Mesenchymal stem cell (in vitro differentiated cells and primary cell): Measurements from ENCODE around the gene RSBN1.

ENCODE experiments used
- DNase-seq: peaks from one replicate; pipeline ENCODE4 v3.0.0-alpha.2; 2013
- H2AFZ ChIP-seq: one replicate; pipeline ENCODE4 v1.6.1; 2013; ENCODE audit warnings: low read depth, mild to moderate bottlenecking, control low read depth, inconsistent platforms, low read length, moderate library complexity
- H2AK5ac ChIP-seq: 2 replicates; pipeline ENCODE4 v1.6.1; 2013; ENCODE audit warnings: low read length, moderate library complexity, mild to moderate bottlenecking, inconsistent platforms; ENCODE audit not compliant: severe bottlenecking
- H2BK120ac ChIP-seq: one replicate; pipeline ENCODE4 v1.6.1; 2013; ENCODE audit warnings: low read depth, mild to moderate bottlenecking, inconsistent platforms, low read length, moderate library complexity
- H2BK12ac ChIP-seq, 2 experiments: one replicate each; pipeline ENCODE4 v1.6.1; 2013; ENCODE audit warnings: inconsistent platforms in 2 of 2, low read length in 2 of 2, mild to moderate bottlenecking in 2 of 2, moderate library complexity in 2 of 2, control low read depth in 1 of 2
- H2BK15ac ChIP-seq: one replicate; pipeline ENCODE4 v1.6.1; 2013; ENCODE audit warnings: mild to moderate bottlenecking, low read depth, inconsistent platforms; ENCODE audit not compliant: poor library complexity, severe bottlenecking
- H2BK5ac ChIP-seq: 2 replicates; pipeline ENCODE4 v1.6.1; 2013; ENCODE audit warnings: low read depth, mild to moderate bottlenecking, low read length, control low read depth, inconsistent platforms; ENCODE audit not compliant: poor library complexity, severe bottlenecking
- H3K14ac ChIP-seq, 2 experiments: one replicate each; pipeline ENCODE4 v1.6.1; 2013; ENCODE audit warnings: inconsistent platforms in 2 of 2, low read length in 2 of 2, control low read depth in 1 of 2, mild to moderate bottlenecking in 1 of 2, moderate library complexity in 1 of 2
- H3K18ac ChIP-seq, 2 experiments: one replicate each; pipeline ENCODE4 v1.6.1; 2013; ENCODE audit warnings: inconsistent platforms in 2 of 2, low read length in 2 of 2, control low read depth in 1 of 2, low read depth in 1 of 2, mild to moderate bottlenecking in 1 of 2
- H3K23ac ChIP-seq, 2 experiments: one replicate each; pipeline ENCODE4 v1.6.1; 2013; ENCODE audit warnings: inconsistent platforms in 2 of 2, low read length in 2 of 2, mild to moderate bottlenecking in 2 of 2, moderate library complexity in 2 of 2, control low read depth in 1 of 2
- H3K27ac ChIP-seq: 2 replicates; pipeline ENCODE4 v1.5.1; 2013; ENCODE audit warnings: mild to moderate bottlenecking, moderate library complexity, low read length, control low read depth, inconsistent platforms; ENCODE audit not compliant: poor library complexity, severe bottlenecking
- H3K27me3 ChIP-seq, 2 experiments: 2 replicates each; pipeline versions ENCODE4 v1.6.1 to v1.7.0; 2013; ENCODE audit warnings: low read length in 2 of 2, mild to moderate bottlenecking in 2 of 2, moderate library complexity in 2 of 2, control low read depth in 1 of 2, inconsistent platforms in 1 of 2; ENCODE audit not compliant: control insufficient read depth in 1 of 2, insufficient read depth in 1 of 2
- H3K36me3 ChIP-seq, 2 experiments: 2 replicates each; pipeline versions ENCODE4 v1.6.1 to v1.7.0; 2013; ENCODE audit warnings: low read length in 2 of 2, control low read depth in 1 of 2, inconsistent platforms in 1 of 2, low read depth in 1 of 2, mild to moderate bottlenecking in 1 of 2; ENCODE audit not compliant: insufficient read depth in 2 of 2, control insufficient read depth in 1 of 2
- H3K4ac ChIP-seq, 2 experiments: one replicate each; pipeline ENCODE4 v1.6.1; 2013; ENCODE audit warnings: inconsistent platforms in 2 of 2, low read length in 2 of 2, mild to moderate bottlenecking in 2 of 2, moderate library complexity in 2 of 2, control low read depth in 1 of 2, low read depth in 1 of 2
- H3K4me1 ChIP-seq: 2 replicates; pipeline ENCODE4 v1.6.1; 2013; ENCODE audit warnings: low read depth, low read length, control low read depth; ENCODE audit not compliant: control insufficient read depth, insufficient read depth
- H3K4me2 ChIP-seq: 2 replicates; pipeline ENCODE4 v1.6.1; 2013; ENCODE audit warnings: low read length, mild to moderate bottlenecking, inconsistent platforms; ENCODE audit not compliant: poor library complexity, severe bottlenecking
- H3K4me3 ChIP-seq, 2 experiments: 2 replicates each; pipeline versions ENCODE4 v1.5.1 to v1.7.0; 2013; ENCODE audit warnings: low read length in 2 of 2, mild to moderate bottlenecking in 2 of 2, control low read depth in 1 of 2, low read depth in 1 of 2; ENCODE audit not compliant: insufficient read depth in 1 of 2
- H3K79me1 ChIP-seq: replicated peaks from 2 replicates; pipeline ENCODE4 v1.6.1; 2013; ENCODE audit warnings: mild to moderate bottlenecking, control low read depth, low read length, inconsistent platforms; ENCODE audit not compliant: poor library complexity, severe bottlenecking
- H3K9ac ChIP-seq: 2 replicates; pipeline ENCODE4 v1.7.0; 2013; ENCODE audit warnings: mild to moderate bottlenecking, low read length, moderate library complexity
- H3K9me3 ChIP-seq: 2 replicates; pipeline ENCODE4 v1.7.0; 2013; ENCODE audit warnings: mild to moderate bottlenecking, low read length; ENCODE audit not compliant: control insufficient read depth
- H4K8ac ChIP-seq: one replicate; pipeline ENCODE4 v1.6.1; 2013; ENCODE audit warnings: inconsistent platforms, mild to moderate bottlenecking, low read length, moderate library complexity
- H4K91ac ChIP-seq: one replicate; pipeline ENCODE4 v1.6.1; 2013; ENCODE audit warnings: mild to moderate bottlenecking, low read length, inconsistent platforms
- WGBS: methylation state at CpG from one replicate; pipeline ENCODE4 v1.1.7; 2013; ENCODE audit warnings: mixed read lengths; 5-methylcytosine and 5-hydroxymethylcytosine counted together

Gene RSBN1

DNA sequence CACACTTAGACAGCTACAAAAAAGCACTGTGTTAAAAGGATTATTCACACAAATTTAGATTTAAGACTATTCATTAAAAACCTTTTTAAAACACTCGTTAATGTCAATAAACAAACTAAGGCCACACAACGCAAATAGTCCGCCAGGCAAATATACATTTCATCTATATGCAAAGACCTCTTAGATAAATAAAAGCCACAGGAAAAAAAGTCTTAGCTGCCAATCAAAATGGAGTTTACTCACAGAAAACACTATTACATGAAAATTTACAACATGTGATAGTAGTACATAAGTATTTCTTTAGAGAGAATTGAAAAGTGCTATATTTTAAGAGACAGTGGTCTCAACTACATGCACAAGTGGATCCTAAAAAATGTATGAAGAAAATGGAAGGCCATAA is 50.3 kb downstream of the RSBN1 start:
- Histone ChIP-seq H3K18ac (no peak overlapping the region), H2AFZ (no peak overlapping the region), H3K4ac (no peak overlapping the region), H4K8ac (no peak overlapping the region), H2BK15ac (no peak overlapping the region), H3K36me3 (peaks cover 0 to 28% of the 10 kb centered on the region in 2 experiments), H3K4me3 (no peak overlapping the region), H2BK12ac (no peak overlapping the region), H3K27ac (no peak overlapping the region), H2BK5ac (no peak overlapping the region), H2BK120ac (no peak overlapping the region), H3K9me3 (no peaks in the 10 kb centered on the region), H3K79me1 (peaks cover 4% of the 10 kb centered on the region), H3K4me1 (peaks cover 4% of the 10 kb centered on the region), H4K91ac (no peak overlapping the region), H3K9ac (no peak overlapping the region), H2AK5ac (no peak overlapping the region), H3K23ac (no peak overlapping the region), H3K4me2 (no peak overlapping the region), H3K14ac (no peak overlapping the region), H3K27me3 (no peaks in the 10 kb centered on the region)
- DNase-seq, result no peak
- 88% methylated on average over 3 of the region's 3 CpGs for WGBS

DNA sequence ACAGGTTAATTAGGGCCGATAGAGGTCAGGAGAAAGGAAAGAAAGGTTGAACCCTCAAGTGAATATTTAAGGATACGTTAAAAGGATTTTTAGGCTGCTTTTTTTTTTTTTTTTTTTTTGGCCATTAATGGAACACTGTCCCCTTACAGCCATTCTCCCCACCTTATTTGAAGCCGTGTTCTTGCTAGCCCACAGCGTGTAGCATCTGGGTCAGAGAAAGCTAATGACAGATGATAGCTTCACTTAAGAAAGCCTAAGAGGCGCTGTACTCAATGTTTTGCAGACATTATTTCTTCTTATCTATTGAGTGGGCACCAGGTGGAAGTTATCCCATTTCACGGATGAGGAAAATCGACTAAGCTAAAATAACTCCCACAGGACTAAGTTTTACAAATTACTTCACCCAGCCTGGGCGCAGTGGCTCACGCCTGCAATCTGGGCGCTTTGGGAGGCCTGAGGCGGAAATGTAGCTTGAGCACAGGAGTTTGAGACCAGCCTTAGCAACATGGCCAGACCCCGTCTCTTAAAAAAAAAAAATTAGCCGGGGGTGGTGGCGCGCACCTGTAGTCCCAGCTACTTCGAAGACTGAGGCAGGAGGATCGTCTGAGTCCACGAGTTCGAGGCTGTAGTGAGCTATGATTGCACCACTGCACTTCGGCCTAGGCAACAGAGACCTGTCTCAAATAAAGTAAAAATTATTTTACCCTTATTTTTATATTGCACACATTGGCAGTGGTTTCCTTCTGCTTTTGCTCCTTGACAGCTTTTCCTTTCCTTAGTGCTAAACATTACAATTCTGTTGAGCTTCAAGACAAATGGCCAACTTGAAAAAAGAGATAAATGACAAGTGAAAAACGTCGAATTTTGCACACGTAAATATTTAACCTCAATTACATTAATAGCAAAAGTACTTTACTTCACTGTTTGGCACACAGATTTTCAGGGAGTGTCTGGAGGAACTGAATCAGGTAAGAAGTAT is 51.9 kb downstream of the RSBN1 start:
- Histone ChIP-seq H3K79me1 (peaks cover 3% of the 10 kb centered on the region), H3K27ac (peak overlapping the region; percentile 89), H4K91ac (no peak overlapping the region), H2AFZ (no peak overlapping the region), H2BK120ac (no peak overlapping the region), H2BK12ac (no peak overlapping the region), H3K9me3 (no peaks in the 10 kb centered on the region), H4K8ac (peak overlapping the region; percentile 67), H3K27me3 (no peaks in the 10 kb centered on the region), H3K4me3 (peak overlapping the region in 1 of 2 experiments; percentile 93), H3K4me2 (peak overlapping the region; percentile 72), H3K36me3 (peaks cover 0 to 15% of the 10 kb centered on the region in 2 experiments), H3K18ac (peak overlapping the region in 1 of 2 experiments; percentile 81), H2BK15ac (no peak overlapping the region), H3K23ac (no peak overlapping the region), H3K4me1 (peaks cover 5% of the 10 kb centered on the region), H2AK5ac (no peak overlapping the region), H3K14ac (no peak overlapping the region), H2BK5ac (no peak overlapping the region), H3K9ac (peak overlapping the region; percentile 100), H3K4ac (no peak overlapping the region)
- 85% methylated on average over 19 of the region's 23 CpGs for WGBS
- no peak for DNase-seq

DNA sequence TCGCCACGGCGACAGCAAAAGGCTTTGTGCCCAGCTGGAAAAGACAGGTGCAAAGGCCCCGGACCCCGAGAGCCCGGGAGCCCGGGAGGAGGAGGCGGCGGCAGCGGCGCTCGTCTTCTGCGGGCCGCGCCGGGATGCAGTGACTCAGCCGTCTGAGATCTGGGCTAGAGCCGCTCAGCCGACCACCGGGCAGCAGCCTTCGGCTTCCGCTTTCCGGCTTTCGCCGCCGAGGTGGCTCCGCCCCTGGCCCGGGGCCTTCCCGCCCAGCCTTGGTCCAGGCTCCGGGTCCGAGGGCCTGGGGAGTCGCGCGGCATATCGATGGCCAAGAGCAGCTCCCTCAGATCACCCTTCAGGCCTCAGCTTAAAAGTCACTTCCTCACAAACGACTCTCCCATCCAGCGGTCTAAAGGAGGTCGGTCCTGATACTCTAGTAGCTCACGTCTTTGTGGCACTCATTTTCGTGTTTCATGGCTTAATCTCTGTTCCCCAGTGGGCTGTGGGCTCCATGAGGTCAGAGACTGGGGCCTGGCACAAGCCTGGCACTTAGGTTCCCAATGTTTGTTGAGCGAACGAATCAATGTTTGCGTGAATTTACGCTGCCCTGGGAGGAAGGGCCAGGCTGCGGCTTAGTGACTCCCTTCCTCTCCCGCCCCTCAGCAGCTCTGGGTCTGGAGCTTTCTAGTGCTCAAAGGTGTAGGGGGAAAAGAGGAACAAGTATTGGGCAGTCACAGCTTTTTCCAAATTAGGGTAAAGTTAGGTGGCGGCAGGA is 52.8 kb downstream of the RSBN1 start, which contains the start of gene PHTF1:
Gene PHTF1 (minus strand): TSS at position 154 of the 769 bp plus-strand sequence. CDS start 783 bp downstream, outside the sequence.
- Histone ChIP-seq H3K27ac (peak within 1 kb of the TSS; percentile 96), H4K91ac (peak within 1 kb of the TSS; percentile 34), H3K4me3 (peak within 1 kb of the TSS; percentile 93 to 98), H3K79me1 (peaks cover 3% of the 10 kb centered on the region), H2AK5ac (no peak within 1 kb of the TSS), H3K18ac (peak within 1 kb of the TSS; percentile 81 to 97), H2BK120ac (peak within 1 kb of the TSS; percentile 11), H3K27me3 (no peaks in the 10 kb centered on the region), H3K9ac (peak within 1 kb of the TSS; percentile 100), H2BK15ac (peak within 1 kb of the TSS; percentile 86), H4K8ac (peak within 1 kb of the TSS; percentile 93), H3K36me3 (peaks cover 0 to 9% of the 10 kb centered on the region in 2 experiments), H3K23ac (no peak within 1 kb of the TSS), H3K4ac (peak within 1 kb of the TSS; percentile 24 to 95), H3K4me2 (peak within 1 kb of the TSS; percentile 72), H2BK12ac (peak within 1 kb of the TSS in 1 of 2 experiments; percentile 83), H3K9me3 (no peaks in the 10 kb centered on the region), H3K4me1 (peaks cover 5% of the 10 kb centered on the region), H2BK5ac (peak within 1 kb of the TSS; percentile 79), H2AFZ (peak within 1 kb of the TSS; percentile 97), H3K14ac (peak within 1 kb of the TSS in 1 of 2 experiments; percentile 60)
- under 1% methylated on average over 47 of the region's 47 CpGs for WGBS
- DNase-seq, result peak; percentile 87
